ENCODE data around the gene ARL11.
"Not testable (repeated sequence)": the region's sequence is repeated elsewhere in the genome, so short reads cannot be mapped to it uniquely, and the experiment has no call there.

The ARL11 gene

DNA sequence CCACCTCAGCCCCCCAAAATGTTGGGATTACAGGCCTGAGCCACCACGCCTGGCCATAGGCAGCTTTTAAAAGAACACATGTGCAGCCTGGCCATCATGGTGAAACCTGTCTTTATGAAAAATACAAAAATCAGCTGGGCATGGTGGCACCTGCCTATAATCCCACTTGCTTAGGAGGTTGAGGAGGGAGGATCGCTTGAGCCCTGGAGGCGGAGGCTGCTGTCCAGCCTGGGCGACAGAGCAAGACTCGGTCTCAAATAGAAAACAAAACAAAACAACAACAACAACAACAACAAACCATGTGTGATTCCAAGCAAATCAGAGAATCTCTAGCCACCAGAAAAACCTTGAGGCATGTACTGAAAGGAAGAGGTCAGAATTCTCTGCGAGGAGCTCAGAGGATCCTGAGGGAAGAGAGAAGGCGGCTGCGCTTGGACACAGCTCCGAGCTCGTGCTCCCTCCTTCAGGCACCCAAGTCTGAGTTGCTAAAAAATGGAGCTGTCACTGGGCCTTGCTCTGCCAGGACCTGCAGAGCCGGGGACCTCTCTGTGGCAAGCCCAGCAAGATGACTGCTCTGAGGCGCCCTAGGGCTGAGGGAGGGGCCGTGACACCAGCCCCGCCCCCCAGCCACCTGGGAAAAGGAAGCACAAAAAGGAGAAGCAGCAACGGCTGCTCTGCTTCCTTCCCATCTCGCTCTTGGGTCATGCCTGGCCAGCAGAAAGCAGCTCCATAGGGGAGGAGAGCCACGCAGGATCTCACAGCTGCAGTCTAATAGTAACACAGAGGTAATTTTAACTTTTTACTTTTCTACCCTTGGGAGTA lies at the start of gene ARL11:
ARL11 (plus strand) TSS at position 677 of the 822 bp plus-strand sequence. CDS start 1,941 bp downstream, outside the sequence.
- DNase-seq (ENCODE audit: low read depth in 2 of 2): peak in 1 of 2 donors; percentile 33

DNA sequence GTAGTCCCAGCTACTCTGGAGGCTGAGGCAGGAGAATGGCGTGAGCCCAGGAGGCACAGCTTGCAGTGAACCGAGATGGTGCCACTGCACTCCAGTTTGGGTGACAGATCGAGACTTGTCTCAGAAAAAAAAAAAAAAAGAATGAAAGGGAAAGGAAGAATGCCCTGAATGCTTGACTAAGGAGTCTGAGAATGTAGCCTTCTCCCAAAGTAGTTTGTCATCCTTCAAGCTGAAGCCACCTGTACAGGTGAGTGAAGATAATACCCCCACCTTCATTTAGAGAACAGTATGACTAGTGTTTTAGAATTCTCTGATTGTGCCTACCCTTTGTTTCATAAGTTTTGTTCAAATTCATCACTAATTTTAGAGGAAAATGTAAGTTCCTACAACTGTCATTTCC lies 48.8 kb upstream of the ARL11 start:
- no peak for DNase-seq (ENCODE audit: low read depth in 2 of 2)

DNA sequence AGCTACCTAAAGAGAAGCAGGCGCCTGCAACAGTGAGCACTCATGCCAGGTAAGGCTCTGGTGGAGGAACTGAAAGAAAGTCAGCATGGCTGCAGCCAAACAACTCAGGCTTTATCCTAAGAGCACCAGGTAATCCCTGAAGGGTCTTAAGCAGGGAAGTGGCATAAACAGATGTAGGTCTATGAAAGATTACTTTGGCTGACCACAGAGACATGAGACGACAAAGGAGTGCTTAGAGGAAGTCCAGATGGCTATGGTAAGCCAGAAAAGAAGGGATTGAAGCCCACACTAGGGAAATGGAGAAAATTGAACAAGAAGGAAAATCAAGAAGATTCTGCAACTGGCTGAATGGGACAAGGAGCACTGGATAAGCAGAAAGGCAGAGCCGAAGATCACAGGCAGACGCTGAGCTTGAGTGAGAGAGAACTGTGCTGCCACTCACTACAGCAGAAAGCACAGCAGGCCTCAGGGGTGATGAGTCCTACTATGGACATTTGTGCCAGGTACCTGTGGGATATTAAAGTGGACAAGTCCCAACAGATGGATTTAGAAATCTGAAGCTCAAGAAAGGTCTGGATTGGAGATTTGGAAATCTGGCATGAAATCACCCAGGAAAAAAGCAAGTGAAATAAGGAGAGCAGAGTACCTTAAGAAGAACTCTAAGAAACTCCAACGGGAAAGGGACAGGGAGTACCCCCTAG lies 47.2 kb upstream of the ARL11 start:
- no peak for DNase-seq (ENCODE audit: low read depth in 2 of 2)

GRCh38 chr13:49584771-49585182 lies 43.5 kb upstream of the ARL11 start:
- no peak for DNase-seq (ENCODE audit: low read depth in 2 of 2)

GRCh38 chr13:49585220-49586157 lies 42.8 kb upstream of the ARL11 start, which contains the start of gene RCBTB1:
Gene RCBTB1, minus strand, starts transcription at chr13:49585558. Its CDS starts 18,279 bp downstream, at chr13:49567279.
- peak; percentile 51 to 53 for DNase-seq (ENCODE audit: low read depth in 2 of 2)

GRCh38 chr13:49586717-49587116 lies 41.6 kb upstream of the ARL11 start:
- no peak for DNase-seq (ENCODE audit: low read depth in 2 of 2)

- no peak for DNase-seq (ENCODE audit: low read depth in 2 of 2)
These were observed 40.9 kb upstream of the ARL11 start for GRCh38 chr13:49587311-49587847.

DNA sequence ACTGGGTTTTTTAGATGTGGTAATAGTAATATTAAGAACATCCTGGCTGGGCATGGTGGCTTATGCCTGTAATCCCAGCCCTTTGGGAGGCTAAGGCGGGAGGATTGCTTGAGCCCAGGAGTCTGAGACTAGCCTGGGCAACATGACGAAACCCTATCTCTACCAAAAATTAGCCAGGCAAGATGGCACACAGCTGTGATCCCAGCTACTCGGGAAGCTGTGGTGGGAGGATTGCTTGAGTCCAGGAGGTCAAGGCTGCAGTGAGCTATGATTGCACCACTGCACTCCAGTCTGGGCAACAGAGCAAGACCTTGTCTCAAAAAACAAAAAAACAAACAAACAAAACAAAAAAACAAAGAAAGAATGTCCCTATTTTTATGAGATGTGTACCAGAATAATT lies 37.6 kb upstream of the ARL11 start:
- not testable (repeated sequence) for DNase-seq (ENCODE audit: low read depth in 2 of 2)

DNA sequence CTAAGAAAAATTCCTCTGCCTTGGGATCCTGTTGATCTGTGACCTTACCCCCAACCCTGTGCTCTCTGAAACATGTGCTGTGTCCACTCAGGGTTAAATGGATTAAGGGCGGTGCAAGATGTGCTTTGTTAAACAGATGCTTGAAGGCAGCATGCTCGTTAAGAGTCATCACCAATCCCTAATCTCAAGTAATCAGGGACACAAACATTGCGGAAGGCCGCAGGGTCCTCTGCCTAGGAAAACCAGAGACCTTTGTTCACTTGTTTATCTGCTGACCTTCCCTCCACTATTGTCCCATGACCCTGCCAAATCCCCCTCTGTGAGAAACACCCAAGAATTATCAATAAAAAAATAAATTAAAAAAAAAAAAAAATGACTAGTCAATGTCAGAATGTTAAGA lies 34.4 kb upstream of the ARL11 start:
- DNase-seq (ENCODE audit: low read depth in 2 of 2): not testable (repeated sequence)

GRCh38 chr13:49594576-49594975 lies 33.7 kb upstream of the ARL11 start:
- no peak for DNase-seq (ENCODE audit: low read depth in 2 of 2)

GRCh38 chr13:49596221-49596620 lies 32.1 kb upstream of the ARL11 start:
- DNase-seq (ENCODE audit: low read depth in 2 of 2): no peak

DNA sequence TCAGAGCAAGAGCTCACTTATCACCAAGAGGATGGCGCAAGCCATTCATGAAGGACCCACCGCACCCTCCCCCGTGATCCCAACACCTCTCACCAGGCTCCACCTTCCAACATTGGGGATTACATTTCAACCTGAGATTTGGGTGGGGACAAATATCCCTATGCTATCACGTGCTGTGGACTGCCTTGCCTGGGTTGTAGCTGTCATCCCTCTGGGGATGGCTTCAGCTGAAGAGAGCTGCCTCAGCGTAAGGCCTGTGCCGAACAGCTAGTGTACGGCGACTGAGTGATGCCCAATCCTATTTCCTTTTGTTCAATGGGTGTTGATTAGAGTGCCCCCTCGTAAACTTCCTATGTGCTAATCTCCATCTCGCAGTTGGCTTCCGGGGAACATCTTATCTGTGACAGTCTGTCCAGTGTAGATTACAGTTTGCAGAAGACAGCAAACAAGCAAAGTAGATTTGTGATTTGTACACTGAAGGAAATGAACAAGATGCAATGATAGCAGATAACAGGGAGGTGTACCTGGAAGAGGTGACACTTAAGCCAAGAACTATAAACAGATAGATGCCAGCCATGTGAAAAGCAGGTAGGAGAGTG lies 31.2 kb upstream of the ARL11 start:
- DNase-seq (ENCODE audit: low read depth in 2 of 2): no peak

GRCh38 chr13:49602005-49602404 lies 26.3 kb upstream of the ARL11 start:
- no peak for DNase-seq (ENCODE audit: low read depth in 2 of 2)

DNA sequence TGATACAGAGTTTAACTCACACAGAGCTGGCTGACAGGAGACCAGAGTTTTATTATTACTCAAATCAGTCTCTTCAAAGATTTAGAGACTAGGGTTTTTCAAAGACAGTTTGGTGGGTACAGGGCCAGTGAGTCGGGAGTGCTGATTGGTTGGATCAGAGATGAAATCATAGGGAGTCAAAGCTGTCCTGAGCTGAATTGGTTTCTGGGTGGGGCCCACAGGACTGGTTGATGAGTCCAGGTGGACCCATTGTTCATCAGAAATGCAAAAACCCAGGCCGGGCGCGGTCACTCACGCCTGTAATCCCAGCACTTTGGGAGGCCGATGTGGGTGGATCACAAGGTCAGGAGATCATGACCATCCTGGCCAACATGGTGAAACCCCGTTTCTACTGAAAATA lies 25.7 kb upstream of the ARL11 start:
- not testable (repeated sequence) for DNase-seq (ENCODE audit: low read depth in 2 of 2)

GRCh38 chr13:49604570-49604969 lies 23.7 kb upstream of the ARL11 start:
- DNase-seq (ENCODE audit: low read depth in 2 of 2): no peak

DNA sequence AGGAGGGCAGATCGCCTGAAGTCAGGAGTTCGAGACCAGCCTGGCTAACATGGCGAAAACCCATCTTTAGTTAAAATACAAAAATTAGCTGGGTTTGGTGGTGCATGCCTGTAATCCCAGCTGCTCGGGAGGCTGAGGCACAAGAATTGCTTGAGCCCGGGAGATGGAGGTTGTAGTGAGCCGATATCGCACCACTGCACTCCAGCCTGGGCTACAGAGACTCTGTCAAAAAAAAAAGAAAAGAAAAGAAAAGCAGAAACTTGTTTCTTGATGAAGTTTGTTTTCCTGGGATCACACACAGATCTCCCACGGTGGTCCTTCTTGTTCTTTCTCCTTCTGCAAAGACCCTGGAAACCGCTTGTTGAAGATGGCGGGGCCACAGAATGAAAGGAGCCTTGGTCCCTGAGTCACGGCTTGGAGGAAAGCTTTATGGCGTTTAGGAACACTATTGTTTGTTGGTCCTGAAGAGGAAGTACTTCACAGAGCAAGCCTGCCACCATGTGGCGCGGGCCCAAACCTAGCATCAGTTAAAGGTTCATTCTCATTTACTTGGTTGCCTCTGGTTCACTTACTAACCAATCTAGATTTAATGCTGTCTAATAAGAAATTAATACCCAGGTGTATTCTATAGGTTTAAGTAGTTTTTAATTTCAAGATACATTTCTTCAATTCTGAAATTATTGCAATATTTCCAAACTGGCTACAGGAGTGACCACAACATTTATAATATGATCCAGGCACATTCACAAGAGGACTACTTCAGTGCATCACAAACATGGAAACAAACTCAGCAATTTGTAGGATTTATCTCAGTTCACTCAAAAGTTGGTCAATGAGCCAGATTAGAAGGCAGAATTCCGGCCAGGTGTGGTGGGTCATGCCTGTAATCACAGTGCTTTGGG lies 21.3 kb upstream of the ARL11 start:
- DNase-seq (ENCODE audit: low read depth in 2 of 2): peak; percentile 50 to 63

- DNase-seq (ENCODE audit: low read depth in 2 of 2): no peak
These were observed 20.5 kb upstream of the ARL11 start for GRCh38 chr13:49607761-49608160.

DNA sequence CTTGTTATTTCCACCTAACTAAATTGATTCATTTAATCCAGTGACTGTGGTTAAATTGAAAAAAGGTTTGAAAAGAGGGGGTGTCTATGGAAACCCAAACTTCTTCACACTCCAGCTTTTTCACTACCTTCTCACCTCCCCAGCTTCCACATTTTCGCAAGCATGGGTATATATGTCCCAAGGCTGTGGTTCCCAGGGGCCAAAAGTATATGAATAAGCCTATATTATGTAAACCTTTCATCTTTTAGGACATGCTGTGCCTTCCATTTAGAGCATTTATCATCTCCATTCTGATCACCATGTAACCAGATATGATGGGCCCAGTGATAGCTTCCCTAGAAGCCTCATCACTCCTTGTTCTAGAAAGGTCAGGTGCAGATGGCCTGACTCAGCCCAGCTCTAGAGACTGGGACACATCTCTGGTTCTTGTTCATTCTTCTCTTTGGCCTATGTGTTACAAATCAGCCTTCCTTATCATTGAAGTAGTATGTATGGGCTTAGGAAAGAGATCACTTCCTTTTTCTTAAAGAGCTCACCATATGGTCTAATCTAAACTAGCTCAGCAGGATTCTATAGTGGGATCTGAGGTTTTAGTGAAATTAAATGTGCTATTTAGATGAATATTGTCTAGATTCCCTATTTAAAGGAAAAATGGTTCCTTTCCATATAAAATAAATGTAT lies 19.5 kb upstream of the ARL11 start:
- DNase-seq (ENCODE audit: low read depth in 2 of 2): no peak

GRCh38 chr13:49610176-49610575 lies 18.1 kb upstream of the ARL11 start:
- no peak for DNase-seq (ENCODE audit: low read depth in 2 of 2)
